Stimulated activated CD4-positive, alpha-beta T cell treated with anti-CD3 and anti-CD28 coated beads, Interleukin-4, amount 100 ng/mL, for 4 hours (primary cell): Measurements from ENCODE around the gene SUGT1.
"Not testable (repeated sequence)": the region's sequence is repeated elsewhere in the genome, so short reads cannot be mapped to it uniquely, and the experiment has no call there.

ENCODE experiments used
- DNase-seq, 2 experiments: peaks; one replicate each; pipeline ENCODE4 v3.0.0-alpha.2; 2020

SUGT1 gene

DNA sequence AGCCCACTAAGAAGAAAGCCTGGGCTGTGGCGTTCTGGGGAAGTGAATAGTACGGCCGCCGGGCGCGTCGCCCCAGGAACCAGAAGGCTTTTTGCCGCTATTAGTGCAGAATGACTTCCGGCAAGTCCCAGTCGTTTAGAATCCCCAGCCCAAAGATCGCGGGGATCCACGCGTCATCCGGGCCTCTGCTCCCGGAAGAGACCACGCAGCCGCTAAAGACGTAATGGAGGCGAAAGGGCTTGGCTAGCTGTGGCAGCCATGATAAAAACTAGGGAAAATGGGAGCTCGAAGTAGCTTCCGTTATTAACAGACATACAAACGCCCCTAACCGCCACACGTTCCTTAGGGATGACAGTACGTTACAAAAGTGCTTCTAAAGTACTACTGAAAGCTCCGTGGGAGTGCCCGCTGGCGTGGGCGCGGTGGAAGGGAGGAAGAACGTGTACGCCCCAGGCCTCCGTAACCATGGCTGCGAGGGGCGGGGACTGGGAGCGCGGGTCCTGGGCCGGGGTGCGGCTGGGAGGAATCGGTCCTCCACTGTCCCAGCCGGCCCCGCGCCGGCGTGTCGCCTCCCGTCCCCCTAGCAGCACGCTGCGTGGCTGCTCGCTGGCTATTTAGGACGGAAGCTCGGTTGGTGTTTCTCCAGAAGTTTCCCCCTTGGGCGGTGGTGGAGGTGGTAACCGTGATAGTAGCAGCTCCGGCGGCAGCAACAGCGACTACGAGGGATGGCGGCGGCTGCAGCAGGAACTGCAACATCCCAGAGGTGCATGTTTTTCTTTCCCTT is at the start of gene SUGT1:
Gene SUGT1, plus strand, starts transcription at position 641 of the 784 bp plus-strand sequence. Its CDS starts 85 bp downstream, at position 726.
- DNase-seq: peak; percentile 94 to 95

DNA sequence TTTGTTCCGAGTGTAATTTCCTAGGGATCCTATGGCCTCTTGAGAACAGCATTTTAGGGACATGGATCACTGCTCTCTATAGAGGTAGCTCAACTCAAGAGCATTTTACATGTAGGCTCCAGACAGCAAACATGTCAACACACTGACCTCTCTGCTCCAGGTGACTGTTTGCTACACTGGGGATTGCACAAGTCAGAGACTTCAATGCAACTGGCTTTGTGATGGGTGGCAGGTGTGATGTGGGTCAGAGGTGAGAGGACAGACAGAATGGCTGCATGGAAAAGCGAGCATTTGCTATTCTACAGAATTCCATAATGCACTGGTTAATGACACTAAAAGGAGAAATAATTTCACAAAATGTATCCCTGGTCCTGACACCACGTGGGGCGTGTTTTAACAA is 49.3 kb upstream of the SUGT1 start:
- DNase-seq: not testable (repeated sequence)

DNA sequence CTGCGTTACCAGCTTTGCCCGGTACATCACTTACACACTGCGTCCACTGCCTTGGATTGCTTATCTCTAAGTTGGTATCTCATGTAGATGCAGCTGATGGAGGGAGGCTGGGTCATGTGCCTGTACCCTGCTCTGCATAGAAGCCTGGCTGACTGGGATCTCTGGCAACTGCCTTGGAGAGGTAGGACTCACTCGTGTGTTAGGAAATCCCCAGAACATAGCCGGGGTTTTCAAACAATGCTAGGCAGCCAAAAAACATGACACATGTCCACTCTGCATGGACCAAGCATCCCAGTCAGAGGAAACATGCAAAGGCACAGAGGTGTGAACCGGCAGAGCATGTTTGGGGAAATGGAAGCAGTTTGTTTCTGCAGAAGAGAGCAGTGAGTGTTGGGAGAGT is 46.5 kb upstream of the SUGT1 start:
- not testable (repeated sequence) for DNase-seq

DNA sequence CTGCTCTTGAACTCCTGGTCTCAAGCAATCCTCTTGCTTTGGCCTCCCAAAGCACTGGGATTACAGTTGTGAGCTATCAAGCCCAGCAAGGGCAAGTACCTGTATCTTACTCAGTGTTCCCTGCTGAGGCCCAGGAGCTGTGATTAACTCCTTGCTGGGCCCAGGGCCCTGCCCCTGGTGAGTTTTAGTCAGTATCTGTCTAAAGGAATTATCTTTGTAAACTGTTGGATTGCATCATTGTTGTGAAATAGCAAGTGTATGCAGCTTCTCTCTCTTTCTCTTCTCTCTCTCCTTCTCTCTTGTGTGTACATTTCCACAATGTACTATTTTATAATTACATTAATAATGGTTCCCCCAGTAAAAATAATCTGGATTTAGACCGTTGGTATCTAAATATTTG is 45.8 kb upstream of the SUGT1 start:
- DNase-seq: not testable (repeated sequence)

DNA sequence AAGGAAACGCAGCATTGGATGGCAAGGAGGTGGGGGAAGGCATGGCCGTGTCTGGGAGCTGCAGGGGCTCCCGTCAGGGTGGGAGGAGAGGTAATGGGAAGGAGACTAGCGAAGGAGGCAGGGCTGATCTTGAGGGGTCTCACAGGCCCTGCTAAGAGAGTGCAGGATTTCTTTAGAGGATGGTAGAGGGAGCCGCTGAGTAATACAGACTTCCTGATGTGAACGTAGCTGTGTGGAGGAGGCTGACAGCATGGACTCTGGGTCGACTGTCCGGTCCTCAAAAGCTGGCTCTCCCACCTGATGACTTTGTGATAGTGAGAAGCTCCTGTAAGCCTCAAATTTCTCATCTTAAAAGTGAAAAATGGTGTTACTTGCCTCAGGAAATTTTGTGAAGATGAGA is 44.5 kb upstream of the SUGT1 start:
- not testable (repeated sequence) for DNase-seq

DNA sequence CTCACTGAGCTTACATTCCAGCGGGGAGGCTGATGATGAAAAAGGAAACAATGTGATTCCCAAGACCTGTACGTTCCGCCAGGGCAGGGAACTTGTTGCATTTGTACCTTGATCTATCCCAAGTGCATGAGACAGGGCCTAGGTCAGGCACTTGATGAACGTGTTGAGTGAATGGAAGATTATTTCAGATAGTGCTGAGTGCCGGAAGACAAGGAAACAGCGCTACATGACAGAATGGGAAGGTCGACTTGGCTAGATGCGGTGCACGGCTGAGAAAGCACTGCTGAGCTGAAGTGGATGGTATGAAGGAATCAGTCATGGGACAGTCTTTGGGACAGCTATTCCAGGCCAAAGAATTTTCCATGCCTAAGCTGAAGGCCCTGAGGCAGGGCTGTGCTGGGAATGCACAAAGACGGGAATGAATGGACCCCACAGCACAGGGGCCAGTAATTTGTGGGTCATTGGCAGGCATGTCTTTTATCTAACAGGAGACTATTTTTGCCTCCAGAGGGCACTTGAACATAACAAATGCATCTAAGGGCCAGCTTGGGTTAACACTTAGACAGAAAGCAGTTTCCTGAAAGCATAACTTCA is 43.5 kb upstream of the SUGT1 start:
- not testable (repeated sequence) for DNase-seq

DNA sequence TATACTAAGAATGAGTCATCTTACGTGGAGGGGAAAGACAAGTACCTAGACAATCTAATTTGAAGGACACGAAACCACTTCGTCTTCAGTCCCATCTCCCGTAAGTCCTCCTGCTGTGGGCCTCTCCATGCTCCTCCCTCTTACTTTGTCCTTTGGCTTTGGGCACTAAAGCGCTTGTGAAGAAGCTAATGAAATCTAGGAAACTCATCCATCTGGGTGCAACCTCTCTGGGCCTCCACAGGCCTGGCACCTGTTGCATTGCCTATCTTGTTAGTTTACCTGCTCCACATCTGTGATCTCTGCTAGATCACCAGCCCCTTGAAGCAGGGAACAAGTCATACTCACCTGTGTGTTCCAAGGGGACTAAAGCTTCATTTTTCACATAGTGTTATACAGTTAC is 42.5 kb upstream of the SUGT1 start:
- DNase-seq: not testable (repeated sequence)

DNA sequence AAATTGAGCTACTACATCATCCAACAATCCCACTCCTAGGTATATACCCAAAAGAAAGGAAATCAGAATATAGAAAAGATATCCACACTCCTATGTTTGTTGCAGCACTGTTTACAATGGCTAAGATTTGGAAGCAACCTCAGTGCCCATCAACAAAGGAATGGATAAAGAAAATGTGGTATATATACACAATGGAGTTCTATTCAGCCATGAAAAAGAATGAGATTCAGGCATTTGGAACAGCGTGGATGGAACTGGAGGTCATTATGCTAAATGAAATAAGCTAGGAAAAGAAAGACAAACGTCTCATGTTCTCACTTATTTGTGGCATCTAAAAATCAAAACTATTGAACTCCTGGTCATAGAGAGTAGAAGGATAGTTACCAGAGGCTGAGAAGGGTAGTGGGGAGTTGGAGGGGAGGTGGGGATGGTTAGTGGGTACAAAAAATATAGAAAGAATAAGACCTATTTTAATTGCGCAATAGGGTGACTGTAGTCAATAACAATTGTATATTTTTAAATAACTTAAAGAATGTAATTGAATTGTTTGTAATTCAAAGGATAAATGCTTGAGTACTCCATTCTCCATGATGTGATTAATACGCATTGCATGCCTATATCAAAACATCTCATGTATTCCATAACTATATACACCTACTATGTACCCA is 37.4 kb upstream of the SUGT1 start:
- no peak for DNase-seq

DNA sequence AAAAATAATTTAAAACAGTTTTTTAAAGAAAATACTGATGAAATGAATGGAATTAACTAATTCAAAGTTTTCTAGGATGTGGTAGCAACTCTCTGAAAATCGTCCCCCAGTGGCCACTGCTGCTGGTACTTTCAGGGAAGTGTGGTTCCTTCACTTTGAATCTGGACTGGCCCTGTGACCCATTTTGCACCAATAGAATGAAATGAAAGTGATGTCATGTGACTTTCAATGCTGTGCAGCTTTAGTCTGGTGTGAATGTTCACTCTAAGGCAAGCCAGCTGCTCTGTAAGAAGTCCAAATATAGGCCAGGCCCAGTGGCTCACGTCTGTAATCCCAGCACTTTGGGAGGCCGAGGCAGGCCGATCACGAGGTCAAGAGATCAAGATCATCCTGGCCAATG is 36.8 kb upstream of the SUGT1 start:
- DNase-seq: no peak

DNA sequence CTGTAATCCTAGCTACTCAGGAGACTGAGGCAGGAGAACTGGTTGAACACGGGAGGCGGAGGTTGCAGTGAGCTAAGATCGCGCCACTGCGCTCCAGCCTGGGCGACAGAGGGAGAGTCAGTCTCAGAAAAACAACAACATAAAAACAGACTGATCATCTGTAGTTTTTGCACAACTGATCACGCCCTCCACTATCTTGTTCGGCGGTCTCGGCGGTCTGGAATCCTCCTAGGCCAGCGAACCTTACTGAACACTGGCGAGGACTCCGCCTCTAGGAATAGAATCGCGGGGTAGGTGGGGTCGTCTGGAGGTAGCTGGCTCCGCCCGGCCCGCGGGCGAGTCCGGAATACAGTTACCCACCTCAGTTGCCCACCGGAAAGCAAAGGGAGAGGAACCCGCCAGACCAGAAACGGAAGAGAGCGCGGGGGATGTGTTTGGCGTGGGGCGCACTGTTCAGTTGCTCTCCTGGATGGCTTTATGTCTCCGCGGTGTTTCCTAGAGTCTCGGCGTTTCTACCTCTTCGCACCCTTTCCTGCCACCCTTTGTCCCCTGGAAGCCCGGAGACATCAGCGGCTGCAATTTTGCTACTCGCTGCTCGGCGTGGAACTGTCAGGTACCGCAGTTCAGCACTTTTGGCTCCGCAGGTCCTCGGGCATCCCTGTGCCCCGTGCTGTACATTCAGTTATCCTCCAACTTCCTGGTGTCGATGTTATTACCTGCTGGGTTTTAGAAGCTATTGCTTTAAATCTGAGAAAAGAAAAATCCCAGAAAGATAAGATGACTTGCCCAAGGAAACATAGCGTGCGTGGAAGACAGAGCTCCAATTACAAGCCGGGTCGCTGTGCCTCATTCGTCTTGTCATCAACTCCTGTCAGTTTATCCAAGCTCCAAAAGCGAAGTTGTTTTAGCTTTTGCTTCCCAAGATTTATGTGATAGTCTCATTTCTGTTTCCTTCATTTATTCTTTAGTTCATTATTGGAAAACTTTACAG is 35.3 kb upstream of the SUGT1 start:
- DNase-seq: peak; percentile 76 to 77

DNA sequence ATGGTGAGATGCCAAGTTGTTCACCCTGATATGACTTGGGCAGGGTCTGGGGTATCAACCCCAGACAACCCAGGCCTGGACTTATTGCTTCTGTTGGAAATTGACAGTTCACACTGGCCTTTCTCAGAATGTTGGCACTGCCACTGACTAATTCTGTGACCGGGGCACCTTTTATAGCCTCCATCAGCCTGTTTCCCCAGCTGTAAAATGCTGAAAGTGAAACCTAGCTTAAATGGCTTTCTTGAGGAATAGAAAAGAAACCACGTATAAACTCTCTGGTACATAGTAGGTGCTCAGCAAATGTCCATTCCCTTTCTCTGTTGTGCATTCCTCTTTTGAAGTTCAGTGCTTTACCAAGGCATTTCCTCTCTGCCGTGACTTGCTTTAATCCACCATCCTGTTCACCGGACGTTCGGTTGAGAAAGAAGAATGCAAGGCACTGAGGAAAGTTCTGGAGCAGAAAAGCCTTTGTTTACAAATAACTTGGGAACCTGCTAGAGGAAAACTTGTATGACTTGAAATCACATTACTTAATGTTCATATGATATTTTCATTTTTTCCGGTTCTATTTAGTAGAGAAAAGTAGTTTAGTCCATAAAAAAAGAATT is 21.4 kb upstream of the SUGT1 start:
- DNase-seq: not testable (repeated sequence)

DNA sequence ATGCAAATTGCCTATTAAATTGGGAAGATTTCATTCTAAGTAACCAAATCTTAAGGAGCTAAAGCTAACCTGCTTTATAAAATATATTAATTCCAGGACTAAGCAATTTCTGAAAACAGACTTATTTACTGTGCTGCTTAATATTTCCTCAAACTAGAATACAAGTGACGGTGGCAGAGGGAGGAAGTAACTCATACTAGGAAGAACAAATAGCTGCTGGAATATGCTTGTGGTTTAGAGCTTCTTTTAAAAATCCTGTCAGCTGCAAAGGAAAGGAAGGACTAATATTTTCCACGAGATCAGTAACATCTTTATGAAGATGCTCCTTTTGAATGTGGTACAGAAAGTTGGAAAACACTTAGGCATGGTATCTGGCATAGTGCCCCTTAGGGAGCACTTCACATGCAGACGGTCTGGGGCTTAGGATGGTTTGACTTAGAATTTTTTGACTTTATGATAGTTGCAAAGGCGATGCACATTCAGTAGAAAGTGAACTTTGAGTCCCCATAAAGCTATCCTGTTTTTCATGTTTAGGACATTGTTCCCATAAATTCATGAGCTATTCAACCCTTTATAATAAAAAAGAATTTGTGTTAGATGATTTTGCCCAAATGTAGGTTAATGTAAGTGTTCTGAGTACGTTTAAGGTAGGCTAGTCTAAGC is 13.8 kb upstream of the SUGT1 start:
- no peak for DNase-seq

DNA sequence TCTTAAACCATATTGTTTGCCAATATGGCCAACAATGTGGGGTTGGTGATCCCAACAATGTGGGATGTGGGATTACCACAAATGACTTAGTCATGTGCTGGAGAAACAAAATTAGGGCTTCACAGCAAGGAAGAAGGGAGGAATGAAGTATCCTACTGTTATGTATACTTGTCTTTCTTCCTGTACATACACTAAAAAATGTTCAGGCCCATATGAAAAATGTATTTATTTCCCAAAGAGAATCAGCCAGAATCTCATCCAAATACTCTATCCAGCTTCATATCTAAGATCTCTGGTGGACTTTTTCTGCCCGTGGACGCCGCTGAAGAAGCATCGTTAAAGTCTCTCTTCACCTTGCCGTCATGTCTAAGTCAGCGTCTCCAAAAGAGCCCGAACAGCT is 10.5 kb upstream of the SUGT1 start, which contains the start of gene HNRNPA1L2:
Gene HNRNPA1L2, plus strand, starts transcription at position 301 of the 400 bp plus-strand sequence. Its CDS starts 62 bp downstream, at position 363.
- DNase-seq: no peak

DNA sequence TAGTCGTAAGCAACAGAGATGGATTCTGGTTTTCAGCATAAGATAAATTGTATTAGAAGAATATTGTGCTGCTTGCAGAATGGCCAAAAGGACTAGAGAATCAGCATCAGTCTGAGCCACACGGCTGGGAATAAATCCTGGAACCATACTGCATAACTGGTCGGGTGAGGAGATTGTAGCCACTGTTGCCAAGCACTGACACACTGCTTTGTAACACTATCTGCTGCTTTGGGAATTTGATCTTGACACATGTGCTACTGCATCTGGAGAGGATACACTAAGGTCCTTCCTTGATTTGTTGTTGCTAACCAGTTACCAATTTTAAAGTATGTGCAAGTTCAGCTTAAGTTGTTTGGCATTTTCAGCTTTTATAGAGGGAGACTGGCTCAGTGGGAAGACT is 8.5 kb upstream of the SUGT1 start:
- no peak for DNase-seq

DNA sequence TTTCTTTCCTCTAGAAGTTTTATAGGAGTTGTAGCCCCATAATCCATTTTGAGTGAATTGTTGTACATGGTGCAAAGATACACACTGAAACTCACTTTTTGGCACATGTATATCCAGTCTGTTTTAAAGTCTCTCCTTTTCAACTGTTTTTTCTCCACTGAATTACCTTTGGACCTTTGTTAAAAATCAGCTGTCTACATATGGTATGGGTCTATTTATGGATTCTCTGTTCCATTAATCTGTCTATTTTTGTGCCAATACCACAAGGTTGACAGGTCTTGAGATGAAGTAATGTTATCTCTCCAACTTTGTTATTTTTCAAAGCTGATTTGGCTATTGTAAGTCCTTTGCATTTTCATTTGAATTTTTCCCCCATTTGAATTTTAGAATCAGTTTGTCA is 5.7 kb upstream of the SUGT1 start:
- no peak for DNase-seq

DNA sequence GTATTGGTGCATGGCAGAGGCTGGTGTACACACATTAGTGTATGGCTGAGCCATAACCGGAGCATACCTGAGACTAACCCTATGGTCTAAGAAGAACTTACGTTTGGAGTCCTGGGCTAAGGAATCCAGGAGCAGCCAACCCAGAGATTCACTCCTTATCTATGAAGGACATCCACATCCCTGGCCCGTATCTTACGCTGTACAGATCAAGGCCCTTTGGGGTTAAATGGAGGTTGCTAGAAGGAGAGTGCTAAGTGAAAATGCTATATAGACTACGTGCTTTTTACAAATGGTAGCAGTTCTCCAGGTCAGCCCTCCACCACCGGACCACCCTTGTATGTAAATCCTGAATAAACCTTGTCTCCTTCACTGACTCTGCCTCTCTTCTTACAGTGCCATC is 1.9 kb upstream of the SUGT1 start:
- no peak for DNase-seq

DNA sequence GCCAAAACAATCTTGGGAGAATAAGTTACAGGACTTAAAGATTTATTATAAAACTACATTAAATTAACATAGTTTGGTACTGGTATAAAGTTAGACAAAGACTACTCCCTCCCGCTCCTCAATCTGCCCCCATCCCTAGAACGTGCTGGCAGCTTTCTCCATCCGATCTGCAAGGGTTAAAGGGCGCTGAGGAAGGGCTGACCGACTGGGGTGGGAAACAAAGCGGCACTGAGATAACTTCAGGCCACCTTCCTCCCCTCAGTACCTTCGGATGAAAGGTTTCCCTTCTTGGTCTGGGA is 790 bp upstream of the SUGT1 start:
- DNase-seq: no peak

DNA sequence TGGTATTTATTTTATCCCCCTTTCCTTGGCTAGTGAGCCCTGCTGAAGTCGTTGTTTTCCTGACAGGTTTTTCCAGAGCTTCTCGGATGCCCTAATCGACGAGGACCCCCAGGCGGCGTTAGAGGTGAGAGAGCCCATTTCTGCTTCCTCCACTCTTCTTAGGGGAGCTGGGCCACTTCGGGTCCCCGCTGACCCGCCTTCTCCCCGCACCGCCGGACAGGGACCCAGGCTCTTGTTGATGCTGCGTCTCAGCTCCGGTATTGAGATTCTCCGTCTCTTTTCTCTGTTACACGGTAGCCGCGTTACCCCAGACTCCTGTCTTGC is 306 bp downstream of the SUGT1 start:
- DNase-seq: no peak

DNA sequence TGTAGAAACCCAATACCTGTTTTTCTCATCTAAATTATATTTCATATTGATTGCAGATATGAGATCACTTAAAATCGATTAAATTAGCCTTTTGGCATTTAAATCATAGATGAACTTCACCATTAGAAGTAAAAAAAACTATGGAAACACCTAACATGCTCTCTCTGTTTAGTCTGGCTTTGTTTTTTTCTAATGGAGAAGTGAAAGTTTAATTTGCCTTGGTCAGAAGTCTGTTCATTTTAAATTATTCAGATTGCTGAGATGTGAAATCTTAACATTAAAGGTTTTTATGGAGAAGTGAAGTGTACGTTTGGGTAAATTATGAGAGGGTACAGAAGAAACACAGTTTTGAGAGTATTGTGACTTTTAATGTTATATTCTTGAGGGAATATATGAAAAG is 6.7 kb downstream of the SUGT1 start:
- no peak for DNase-seq

DNA sequence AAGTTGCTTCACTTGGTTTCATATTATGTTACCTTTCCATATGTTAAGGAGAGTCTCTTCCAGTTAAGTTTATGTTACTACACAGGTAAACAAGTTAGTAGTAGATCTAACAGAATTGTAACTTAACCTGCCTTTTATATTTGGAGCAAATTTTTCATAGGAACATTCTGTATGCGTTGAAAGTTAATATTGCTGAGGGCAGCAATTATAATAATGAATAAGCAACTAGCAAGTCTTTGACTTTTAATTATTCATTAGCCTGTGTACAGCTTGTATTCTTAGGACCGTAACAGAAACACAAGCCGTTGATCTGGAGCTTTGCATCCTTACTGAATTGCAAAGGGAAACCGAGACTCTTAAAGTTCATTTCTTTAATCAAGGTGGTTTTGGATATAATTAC is 11.6 kb downstream of the SUGT1 start:
- DNase-seq: no peak

DNA sequence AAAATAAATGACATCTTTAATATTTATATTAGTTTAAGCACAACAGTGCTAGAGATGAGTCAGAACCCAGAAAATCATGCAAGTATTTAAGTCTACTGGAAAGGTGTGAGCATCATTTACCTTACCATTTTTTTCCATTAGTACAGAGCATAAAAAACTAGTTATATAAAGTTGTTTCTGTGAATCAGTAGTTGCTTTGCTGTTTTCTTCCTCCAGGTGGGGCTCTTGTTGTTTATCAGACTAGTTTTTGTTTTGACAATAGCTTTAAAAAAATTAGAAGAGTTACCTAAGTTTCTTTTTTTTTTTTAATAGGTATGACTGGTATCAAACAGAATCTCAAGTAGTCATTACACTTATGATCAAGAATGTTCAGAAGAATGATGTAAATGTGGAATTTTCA is 12.7 kb downstream of the SUGT1 start:
- no peak for DNase-seq

DNA sequence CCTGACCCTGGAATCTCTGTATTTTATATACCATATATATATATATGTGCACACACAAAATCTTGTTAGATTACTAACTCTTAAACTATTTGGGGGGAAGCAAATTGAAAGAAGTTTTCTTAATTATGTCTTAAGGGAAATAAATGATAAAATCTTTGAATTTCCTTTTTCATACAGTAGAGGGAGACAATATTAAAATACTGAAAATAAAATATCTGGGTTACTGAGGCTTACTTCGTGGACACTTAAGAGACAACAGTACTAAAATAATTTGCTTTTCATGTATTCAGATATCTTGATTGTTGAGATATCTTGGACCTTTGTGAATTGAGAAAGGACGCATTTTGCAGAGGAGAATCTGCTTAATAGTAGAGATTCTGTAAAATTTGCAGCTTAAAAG is 17.0 kb downstream of the SUGT1 start:
- no peak for DNase-seq
